AG09309 (cell line): Measurements from ENCODE around the gene HIVEP3.

Source experiments
- DNase-seq: peaks from one replicate; pipeline ENCODE4 v3.0.0-alpha.2; 2010; ENCODE audit warnings: low read depth
- H3K4me3 ChIP-seq: 2 replicates; pipeline ENCODE4 v1.5.1; 2011; ENCODE audit warnings: mild to moderate bottlenecking, low read depth, low read length, moderate library complexity; ENCODE audit not compliant: control insufficient read depth
- TF ChIP-seq, protein P1 (sequence below): IDR thresholded peaks from 2 replicates; pipeline ENCODE4 v1.5.1; 2011; ENCODE audit warnings: mild to moderate bottlenecking, low read depth, low read length, inconsistent platforms; ENCODE audit not compliant: insufficient read depth, control insufficient read depth; ENCODE audit errors: missing control alignments

The HIVEP3 gene

DNA sequence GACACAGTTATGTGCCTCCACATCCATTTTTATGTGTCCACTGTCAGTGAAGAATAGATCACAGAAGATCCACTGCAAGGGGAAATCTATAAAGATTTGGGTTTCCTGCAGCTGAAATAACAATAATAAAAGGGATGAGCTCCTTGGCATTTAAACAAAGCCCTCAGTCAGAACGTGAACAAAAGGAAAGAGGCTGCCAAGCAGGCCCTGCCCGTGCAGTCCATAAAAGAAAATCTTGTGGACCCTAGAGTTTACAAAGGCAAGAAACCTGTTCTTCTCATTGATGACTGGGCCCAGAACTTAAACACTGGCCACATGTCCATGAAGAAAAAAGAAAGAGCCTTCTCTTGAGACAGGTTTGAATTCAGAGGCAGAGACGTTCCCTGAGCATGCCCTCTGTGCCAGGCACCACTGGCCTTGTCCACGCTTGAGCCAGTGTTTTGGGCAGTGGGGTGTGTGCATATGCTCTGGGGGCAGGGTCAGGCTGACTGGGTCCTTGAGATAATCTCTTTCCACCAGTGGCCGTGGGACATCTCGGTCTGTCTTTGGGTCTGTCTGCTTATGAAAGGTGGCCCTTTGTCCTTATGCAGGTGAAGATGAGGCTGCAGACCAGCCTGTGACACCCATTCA, 142.7 kb downstream of the HIVEP3 start:
- TF ChIP-seq, protein P1, sequence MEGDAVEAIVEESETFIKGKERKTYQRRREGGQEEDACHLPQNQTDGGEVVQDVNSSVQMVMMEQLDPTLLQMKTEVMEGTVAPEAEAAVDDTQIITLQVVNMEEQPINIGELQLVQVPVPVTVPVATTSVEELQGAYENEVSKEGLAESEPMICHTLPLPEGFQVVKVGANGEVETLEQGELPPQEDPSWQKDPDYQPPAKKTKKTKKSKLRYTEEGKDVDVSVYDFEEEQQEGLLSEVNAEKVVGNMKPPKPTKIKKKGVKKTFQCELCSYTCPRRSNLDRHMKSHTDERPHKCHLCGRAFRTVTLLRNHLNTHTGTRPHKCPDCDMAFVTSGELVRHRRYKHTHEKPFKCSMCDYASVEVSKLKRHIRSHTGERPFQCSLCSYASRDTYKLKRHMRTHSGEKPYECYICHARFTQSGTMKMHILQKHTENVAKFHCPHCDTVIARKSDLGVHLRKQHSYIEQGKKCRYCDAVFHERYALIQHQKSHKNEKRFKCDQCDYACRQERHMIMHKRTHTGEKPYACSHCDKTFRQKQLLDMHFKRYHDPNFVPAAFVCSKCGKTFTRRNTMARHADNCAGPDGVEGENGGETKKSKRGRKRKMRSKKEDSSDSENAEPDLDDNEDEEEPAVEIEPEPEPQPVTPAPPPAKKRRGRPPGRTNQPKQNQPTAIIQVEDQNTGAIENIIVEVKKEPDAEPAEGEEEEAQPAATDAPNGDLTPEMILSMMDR, result no peak
- H3K4me3 ChIP-seq, result no peak overlapping the region
- DNase-seq, result no peak

DNA sequence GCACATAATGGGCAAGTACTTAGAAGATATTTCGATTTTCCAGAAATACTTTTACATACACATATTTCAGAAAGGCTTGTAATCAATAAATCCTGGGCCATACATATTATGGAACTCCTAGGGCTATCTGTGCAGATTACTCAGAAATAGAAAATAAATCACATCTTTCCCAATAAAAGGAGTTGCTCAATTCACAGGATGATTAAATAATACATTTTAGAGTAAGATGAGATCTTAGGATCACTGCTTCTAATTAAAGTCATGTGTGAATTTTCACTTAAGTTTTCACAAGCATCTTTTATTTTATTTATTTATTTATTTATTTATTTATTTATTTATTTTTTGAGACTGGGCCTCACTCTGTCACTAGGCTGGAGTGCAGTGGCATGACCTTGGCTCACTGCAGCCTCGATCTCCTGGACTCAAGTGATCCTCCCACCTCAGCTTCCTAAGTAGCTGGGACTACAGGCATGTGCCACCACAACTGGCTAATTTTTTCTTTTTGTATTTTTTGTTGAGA, 144.2 kb downstream of the HIVEP3 start:
- H3K4me3 ChIP-seq, result no peak overlapping the region
- TF ChIP-seq, protein P1, result no peak
- no peak for DNase-seq

DNA sequence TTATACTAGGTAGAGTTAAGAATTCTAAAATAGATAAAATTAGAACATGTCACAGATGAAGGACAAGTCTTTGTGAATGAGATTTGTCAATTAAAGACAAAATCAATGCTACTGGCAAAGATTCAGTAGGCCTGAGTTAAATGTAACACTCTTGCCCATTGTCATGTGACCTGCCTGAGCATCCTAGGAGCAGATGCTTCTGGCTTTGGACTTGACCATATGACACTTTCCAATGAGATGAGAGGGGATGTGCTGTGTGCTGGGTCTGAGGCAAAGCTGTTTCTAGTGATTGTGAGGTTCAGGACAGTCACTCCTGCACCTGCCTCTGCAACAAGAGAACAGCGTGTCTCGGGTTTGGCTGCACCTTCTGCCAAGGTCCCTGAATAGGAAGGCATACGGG, 144.9 kb downstream of the HIVEP3 start:
- TF ChIP-seq, protein P1, result no peak
- no peak overlapping the region for H3K4me3 ChIP-seq
- DNase-seq, result no peak

DNA sequence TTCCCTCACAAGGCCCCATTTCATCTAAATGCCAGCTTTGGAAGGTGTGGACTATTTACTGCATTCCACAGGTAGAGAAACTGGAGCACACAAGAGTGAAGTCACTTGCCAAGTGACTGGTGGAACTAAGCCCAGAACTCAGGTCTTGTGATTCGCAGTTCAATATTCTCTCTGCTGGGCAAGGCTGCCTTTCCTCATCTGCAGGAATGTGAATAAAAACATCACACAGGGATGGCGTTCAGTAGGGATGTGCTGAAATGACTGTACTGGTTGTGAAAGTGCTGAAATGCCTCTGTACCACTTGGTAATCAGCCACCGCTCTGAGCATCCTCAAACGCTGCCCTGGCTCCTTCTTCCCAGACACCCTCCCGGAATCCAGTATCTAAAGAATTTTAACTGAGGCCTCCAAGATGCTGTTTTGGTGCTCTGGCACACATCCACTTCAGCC, 145.6 kb downstream of the HIVEP3 start:
- no peak overlapping the region for H3K4me3 ChIP-seq
- peak; percentile 93 for DNase-seq
- TF ChIP-seq, protein P1, result no peak

DNA sequence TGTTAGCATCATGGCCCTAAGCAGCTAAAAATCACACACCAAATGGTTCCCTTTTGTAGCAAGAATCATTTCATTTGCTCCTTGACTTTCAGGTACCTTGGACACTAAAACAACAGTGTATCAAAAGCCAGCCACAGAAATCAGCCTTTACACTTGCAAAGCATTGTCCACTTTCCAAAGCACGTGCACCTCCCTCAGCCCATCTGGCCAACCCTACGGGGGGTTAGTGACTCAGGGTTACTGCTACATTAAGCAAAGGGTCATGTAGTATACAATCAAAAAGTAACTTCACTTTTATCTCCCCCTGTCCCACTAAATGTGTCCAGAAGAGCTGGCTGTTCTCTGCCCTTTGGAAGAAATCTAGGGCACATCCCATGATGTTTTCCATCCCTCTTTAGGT, 149.7 kb downstream of the HIVEP3 start:
- H3K4me3 ChIP-seq, result no peak overlapping the region
- DNase-seq, result no peak
- TF ChIP-seq, protein P1, result no peak

DNA sequence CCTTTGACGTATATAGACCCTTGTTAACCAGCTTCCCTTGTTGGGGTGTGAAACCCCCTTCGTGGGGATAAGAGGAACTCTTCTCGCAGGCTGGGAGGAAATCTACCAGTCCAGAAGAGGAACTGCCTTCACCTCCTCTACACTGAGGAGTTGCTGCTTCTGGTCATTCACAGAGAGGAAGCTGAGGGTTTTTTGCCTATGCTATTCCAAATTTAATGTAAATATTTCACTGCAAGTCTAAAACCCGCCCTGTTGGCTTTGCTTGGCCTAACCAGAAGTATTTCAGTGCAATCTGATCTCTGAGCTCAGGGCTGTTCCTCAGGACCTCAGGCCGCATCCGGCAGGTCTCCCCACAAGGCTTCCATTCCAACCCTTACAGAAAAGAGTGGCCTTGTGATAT, 150.1 kb downstream of the HIVEP3 start:
- TF ChIP-seq, protein P1, result no peak
- H3K4me3 ChIP-seq, result no peak overlapping the region
- DNase-seq, result no peak
